Measurements from ENCODE around the gene SEMA7A. TPM values are rescaled to one million over a fixed set of nuclear protein-coding genes. Genes with fewer than 3 reads are reported as not detected.
A peak's percentile ranks its signal among the peaks of the same experiment; 100 is the strongest.

The SEMA7A gene
- total and polyA plus RNA-seq, 9 of the 15 experiments (the other 6 are each of a cell fraction or from before 2014, with no cell fraction given): 0.04 to 8.2 (median 5.4) TPM; not detected in 1

DNA sequence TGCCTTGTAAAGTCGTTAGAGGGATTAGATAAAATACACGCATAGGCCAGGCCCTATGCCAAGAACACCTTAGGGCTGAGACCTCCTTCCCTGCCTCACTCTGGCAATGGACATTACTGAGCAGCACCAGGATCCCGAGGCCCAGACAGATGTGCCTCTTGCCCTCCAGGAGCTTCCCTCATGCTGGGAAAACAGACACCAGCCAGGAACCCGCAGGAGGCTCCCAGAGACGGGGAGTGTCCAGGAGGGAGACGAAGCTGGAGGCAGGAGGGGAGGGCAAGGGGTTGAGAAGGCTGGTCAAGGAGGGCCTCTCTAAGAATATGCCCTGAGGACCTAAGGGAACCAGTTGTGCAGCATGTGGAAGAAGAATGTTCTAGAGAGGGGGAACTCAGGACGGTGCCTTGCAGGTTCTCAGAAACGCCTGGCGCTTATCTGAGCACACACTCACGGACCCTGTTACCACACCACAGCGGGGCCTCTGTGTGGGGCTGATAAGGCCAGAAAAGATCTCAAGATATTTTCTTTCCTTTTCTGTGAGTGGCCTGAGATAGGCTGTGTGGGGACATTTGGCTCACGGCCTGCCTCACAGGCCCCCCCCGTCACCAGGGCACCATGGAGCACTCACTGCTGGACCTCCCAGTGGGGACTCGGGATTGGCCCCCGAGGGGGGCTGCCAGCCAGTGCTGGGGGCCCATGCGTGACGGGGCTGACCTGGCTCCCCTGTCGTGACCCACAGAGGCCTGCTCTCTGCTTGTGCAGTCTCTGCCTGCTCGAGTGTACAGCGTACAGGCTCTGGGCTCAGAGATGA is 44.3 kb downstream of the SEMA7A start (continued):
- TF ChIP-seq POLR2AphosphoS5 (IDR thresholded peaks at IDR 0.05; ENCODE audit: control insufficient read depth, insufficient read depth, low read depth, low read length): peak; percentile 99
- TF ChIP-seq HSF4 (CRISPR knock-in tag; IDR thresholded peaks at IDR 0.05; ENCODE audit: borderline replicate concordance): peak; percentile 89
- peak; percentile 48; the same call in 1 of the 2 replicates for TF ChIP-seq SPI1 (IDR thresholded peaks at IDR 0.05; ENCODE audit: borderline replicate concordance, low read depth, low read length)
- peak; percentile 89 to 94 for TF ChIP-seq MAZ (CRISPR knock-in tag; conservative IDR thresholded peaks at IDR 0.05 in 1 of 2, IDR thresholded peaks at IDR 0.05 in 1 of 2)
- TF ChIP-seq ZNF57 (CRISPR knock-in tag; IDR thresholded peaks at IDR 0.05): peak; percentile 83; the same call in 1 of the 2 replicates
- TF ChIP-seq SREBF2 (CRISPR knock-in tag; IDR thresholded peaks at IDR 0.05): no peak
- TF ChIP-seq, protein P1, sequence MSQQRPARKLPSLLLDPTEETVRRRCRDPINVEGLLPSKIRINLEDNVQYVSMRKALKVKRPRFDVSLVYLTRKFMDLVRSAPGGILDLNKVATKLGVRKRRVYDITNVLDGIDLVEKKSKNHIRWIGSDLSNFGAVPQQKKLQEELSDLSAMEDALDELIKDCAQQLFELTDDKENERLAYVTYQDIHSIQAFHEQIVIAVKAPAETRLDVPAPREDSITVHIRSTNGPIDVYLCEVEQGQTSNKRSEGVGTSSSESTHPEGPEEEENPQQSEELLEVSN (IDR thresholded peaks at IDR 0.05; ENCODE audit: borderline replicate concordance in 1 of 2, extremely low read depth in 1 of 2, insufficient read depth in 1 of 2, insufficient read length in 1 of 2, low read depth in 1 of 2, low read length in 1 of 2, poor library complexity in 1 of 2, severe bottlenecking in 1 of 2): peak; percentile 71 to 92
- no peak for TF ChIP-seq PURB (CRISPR knock-in tag; IDR thresholded peaks at IDR 0.05; ENCODE audit: low read depth)
- TF ChIP-seq, protein P2, sequence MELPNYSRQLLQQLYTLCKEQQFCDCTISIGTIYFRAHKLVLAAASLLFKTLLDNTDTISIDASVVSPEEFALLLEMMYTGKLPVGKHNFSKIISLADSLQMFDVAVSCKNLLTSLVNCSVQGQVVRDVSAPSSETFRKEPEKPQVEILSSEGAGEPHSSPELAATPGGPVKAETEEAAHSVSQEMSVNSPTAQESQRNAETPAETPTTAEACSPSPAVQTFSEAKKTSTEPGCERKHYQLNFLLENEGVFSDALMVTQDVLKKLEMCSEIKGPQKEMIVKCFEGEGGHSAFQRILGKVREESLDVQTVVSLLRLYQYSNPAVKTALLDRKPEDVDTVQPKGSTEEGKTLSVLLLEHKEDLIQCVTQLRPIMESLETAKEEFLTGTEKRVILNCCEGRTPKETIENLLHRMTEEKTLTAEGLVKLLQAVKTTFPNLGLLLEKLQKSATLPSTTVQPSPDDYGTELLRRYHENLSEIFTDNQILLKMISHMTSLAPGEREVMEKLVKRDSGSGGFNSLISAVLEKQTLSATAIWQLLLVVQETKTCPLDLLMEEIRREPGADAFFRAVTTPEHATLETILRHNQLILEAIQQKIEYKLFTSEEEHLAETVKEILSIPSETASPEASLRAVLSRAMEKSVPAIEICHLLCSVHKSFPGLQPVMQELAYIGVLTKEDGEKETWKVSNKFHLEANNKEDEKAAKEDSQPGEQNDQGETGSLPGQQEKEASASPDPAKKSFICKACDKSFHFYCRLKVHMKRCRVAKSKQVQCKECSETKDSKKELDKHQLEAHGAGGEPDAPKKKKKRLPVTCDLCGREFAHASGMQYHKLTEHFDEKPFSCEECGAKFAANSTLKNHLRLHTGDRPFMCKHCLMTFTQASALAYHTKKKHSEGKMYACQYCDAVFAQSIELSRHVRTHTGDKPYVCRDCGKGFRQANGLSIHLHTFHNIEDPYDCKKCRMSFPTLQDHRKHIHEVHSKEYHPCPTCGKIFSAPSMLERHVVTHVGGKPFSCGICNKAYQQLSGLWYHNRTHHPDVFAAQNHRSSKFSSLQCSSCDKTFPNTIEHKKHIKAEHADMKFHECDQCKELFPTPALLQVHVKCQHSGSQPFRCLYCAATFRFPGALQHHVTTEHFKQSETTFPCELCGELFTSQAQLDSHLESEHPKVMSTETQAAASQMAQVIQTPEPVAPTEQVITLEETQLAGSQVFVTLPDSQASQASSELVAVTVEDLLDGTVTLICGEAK (IDR thresholded peaks at IDR 0.05): no peak
- TF ChIP-seq, protein P2 (CRISPR knock-in tag; IDR thresholded peaks at IDR 0.05): no peak
- TF ChIP-seq, protein P3, sequence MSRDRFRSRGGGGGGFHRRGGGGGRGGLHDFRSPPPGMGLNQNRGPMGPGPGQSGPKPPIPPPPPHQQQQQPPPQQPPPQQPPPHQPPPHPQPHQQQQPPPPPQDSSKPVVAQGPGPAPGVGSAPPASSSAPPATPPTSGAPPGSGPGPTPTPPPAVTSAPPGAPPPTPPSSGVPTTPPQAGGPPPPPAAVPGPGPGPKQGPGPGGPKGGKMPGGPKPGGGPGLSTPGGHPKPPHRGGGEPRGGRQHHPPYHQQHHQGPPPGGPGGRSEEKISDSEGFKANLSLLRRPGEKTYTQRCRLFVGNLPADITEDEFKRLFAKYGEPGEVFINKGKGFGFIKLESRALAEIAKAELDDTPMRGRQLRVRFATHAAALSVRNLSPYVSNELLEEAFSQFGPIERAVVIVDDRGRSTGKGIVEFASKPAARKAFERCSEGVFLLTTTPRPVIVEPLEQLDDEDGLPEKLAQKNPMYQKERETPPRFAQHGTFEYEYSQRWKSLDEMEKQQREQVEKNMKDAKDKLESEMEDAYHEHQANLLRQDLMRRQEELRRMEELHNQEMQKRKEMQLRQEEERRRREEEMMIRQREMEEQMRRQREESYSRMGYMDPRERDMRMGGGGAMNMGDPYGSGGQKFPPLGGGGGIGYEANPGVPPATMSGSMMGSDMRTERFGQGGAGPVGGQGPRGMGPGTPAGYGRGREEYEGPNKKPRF (IDR thresholded peaks at IDR 0.05; ENCODE audit: low read depth, low read length): no peak
- peak; percentile 80 for TF ChIP-seq TEAD2 (tag; IDR thresholded peaks at IDR 0.05)
- TF ChIP-seq NCOR1 (IDR thresholded peaks at IDR 0.05): peak; percentile 99

Measured in K562 (cell line).